ENCODE data around the gene DNAJB6. TPM values are rescaled to one million over a fixed set of nuclear protein-coding genes. Genes with fewer than 3 reads are reported as not detected.

The DNAJB6 gene
- total RNA-seq, 3 donors from 2014 or later, result 71.2 to 165 (median 75.0) TPM

GRCh38 chr7:157430721-157431120, 93.9 kb downstream of the DNAJB6 start:
- Histone ChIP-seq H3K4me1 (ENCODE audit: low read depth) (no peaks in the 10 kb centered on the region), H3K4me3 (no peak overlapping the region), H3K36me3 (ENCODE audit: low read depth) (no peaks in the 10 kb centered on the region), H3K9me3 (no peaks in the 10 kb centered on the region)
- DNase-seq (no peak), ATAC-seq (no peak)
- intact Hi-C loops (cut with DNase I, micrococcal nuclease), result no loop called here
- TF ChIP-seq CTCF (IDR thresholded peaks at IDR 0.05), result no peak

GRCh38 chr7:157431173-157431950, 94.6 kb downstream of the DNAJB6 start:
- H3K4me1 ChIP-seq (ENCODE audit: low read depth), result no peaks in the 10 kb centered on the region
- no peak for TF ChIP-seq CTCF (IDR thresholded peaks at IDR 0.05)
- H3K36me3 ChIP-seq (ENCODE audit: low read depth), result no peaks in the 10 kb centered on the region
- H3K9me3 ChIP-seq, result no peaks in the 10 kb centered on the region
- DNase-seq, result no peak
- no peak overlapping the region for H3K4me3 ChIP-seq
- no peak for ATAC-seq
- intact Hi-C loops (cut with DNase I, micrococcal nuclease), result no loop called here

- peak in 1 of 3 donors; percentile 52 for DNase-seq
- ATAC-seq, result peak; percentile 4
- Histone ChIP-seq H3K4me1 (ENCODE audit: low read depth) (no peaks in the 10 kb centered on the region), H3K4me3 (no peak overlapping the region), H3K9me3 (no peaks in the 10 kb centered on the region), H3K36me3 (ENCODE audit: low read depth) (no peaks in the 10 kb centered on the region)
- intact Hi-C loops (cut with DNase I, micrococcal nuclease), result no loop called here
- TF ChIP-seq CTCF (IDR thresholded peaks at IDR 0.05), result no peak
Observed at GRCh38 chr7:157431951-157432540, 95.2 kb downstream of the DNAJB6 start.

GRCh38 chr7:157432541-157432956, 95.7 kb downstream of the DNAJB6 start:
- Histone ChIP-seq H3K4me1 (ENCODE audit: low read depth) (no peaks in the 10 kb centered on the region), H3K36me3 (ENCODE audit: low read depth) (no peaks in the 10 kb centered on the region), H3K9me3 (no peaks in the 10 kb centered on the region), H3K4me3 (no peak overlapping the region)
- TF ChIP-seq CTCF (IDR thresholded peaks at IDR 0.05), result no peak
- intact Hi-C loops (cut with DNase I, micrococcal nuclease), result no loop called here
- ATAC-seq (peak; percentile 88), DNase-seq (peak; percentile 58 to 72 (median 66))

GRCh38 chr7:157432957-157433576, 96.3 kb downstream of the DNAJB6 start:
- Histone ChIP-seq H3K9me3 (no peaks in the 10 kb centered on the region), H3K36me3 (ENCODE audit: low read depth) (no peaks in the 10 kb centered on the region), H3K4me3 (no peak overlapping the region), H3K4me1 (ENCODE audit: low read depth) (no peaks in the 10 kb centered on the region)
- peak in 2 of 3 donors; percentile 55 to 65 for DNase-seq
- intact Hi-C loops (cut with DNase I, micrococcal nuclease), result no loop called here
- TF ChIP-seq CTCF (IDR thresholded peaks at IDR 0.05), result peak; percentile 52
- peak; percentile 57 for ATAC-seq
